Astrocyte (in vitro differentiated cells and primary cell): Measurements from ENCODE around the gene PPP1R14C. TPM values are rescaled to one million over a fixed set of nuclear protein-coding genes. Genes with fewer than 3 reads are reported as not detected.

ENCODE experiments used
- DNase-seq: peaks from one replicate; pipeline ENCODE4 v3.0.0-alpha.2; 2010; ENCODE audit warnings: low read depth
- FAIRE-seq: peaks from 2 replicates; lab custom pipeline; 2011; peaks lifted over from hg19 to GRCh38; lab: Jason Lieb, UNC
- H2AFZ ChIP-seq: 2 replicates; pipeline ENCODE4 v1.6.0; 2012; ENCODE audit warnings: low read depth, low read length, inconsistent platforms
- H3K27ac ChIP-seq: 2 replicates; pipeline ENCODE4 v1.5.1; 2011; ENCODE audit warnings: low read depth, low read length, inconsistent platforms
- H3K27me3 ChIP-seq: 2 replicates; pipeline ENCODE4 v1.6.0; 2011; ENCODE audit warnings: low read length, inconsistent platforms; ENCODE audit not compliant: insufficient read depth
- H3K36me3 ChIP-seq: 2 replicates; pipeline ENCODE4 v1.5.1; 2011; ENCODE audit warnings: low read length, inconsistent platforms; ENCODE audit not compliant: insufficient read depth
- H3K4me1 ChIP-seq: 2 replicates; pipeline ENCODE4 v1.5.1; 2011; ENCODE audit warnings: low read length, inconsistent platforms; ENCODE audit not compliant: insufficient read depth
- H3K4me2 ChIP-seq: 2 replicates; pipeline ENCODE4 v1.6.0; 2012; ENCODE audit warnings: low read length, inconsistent platforms
- H3K4me3 ChIP-seq: 2 replicates; pipeline ENCODE4 v1.5.1; 2011; ENCODE audit warnings: low read depth, mild to moderate bottlenecking, low read length, inconsistent platforms; ENCODE audit not compliant: insufficient read depth
- H3K79me2 ChIP-seq: 2 replicates; pipeline ENCODE4 v1.6.0; 2012; ENCODE audit warnings: mild to moderate bottlenecking, low read length, inconsistent platforms; ENCODE audit not compliant: insufficient read depth
- H3K9ac ChIP-seq: 2 replicates; pipeline ENCODE4 v1.6.0; 2012; ENCODE audit warnings: mild to moderate bottlenecking, low read length, inconsistent platforms
- H3K9me3 ChIP-seq: 2 replicates; pipeline ENCODE4 v1.5.1; 2012; ENCODE audit warnings: low read depth, mild to moderate bottlenecking, low read length, inconsistent platforms; ENCODE audit not compliant: insufficient read depth
- H4K20me1 ChIP-seq: 2 replicates; pipeline ENCODE4 v1.6.0; 2012; ENCODE audit warnings: low read length, inconsistent platforms; ENCODE audit not compliant: insufficient read depth
- H3K27ac Mint-ChIP-seq: one replicate; pipeline ENCODE4 v1.8.0; 2021; ENCODE audit warnings: mild to moderate bottlenecking, mixed read lengths; ENCODE audit not compliant: unreplicated experiment
- H3K27me3 Mint-ChIP-seq: one replicate; pipeline ENCODE4 v1.8.0; 2021; ENCODE audit warnings: low read depth, mixed read lengths; ENCODE audit not compliant: unreplicated experiment
- H3K36me3 Mint-ChIP-seq: one replicate; pipeline ENCODE4 v1.8.0; 2021; ENCODE audit warnings: low read depth, mixed read lengths; ENCODE audit not compliant: unreplicated experiment
- H3K4me1 Mint-ChIP-seq: one replicate; pipeline ENCODE4 v1.8.0; 2021; ENCODE audit warnings: low read depth, mixed read lengths; ENCODE audit not compliant: unreplicated experiment
- H3K4me3 Mint-ChIP-seq: one replicate; pipeline ENCODE4 v1.8.0; 2021; ENCODE audit warnings: mild to moderate bottlenecking, moderate library complexity, mixed read lengths; ENCODE audit not compliant: unreplicated experiment
- H3K9me3 Mint-ChIP-seq: one replicate; pipeline ENCODE4 v1.8.0; 2021; ENCODE audit warnings: mild to moderate bottlenecking, mixed read lengths; ENCODE audit not compliant: unreplicated experiment
- CTCF ChIP-seq: IDR thresholded peaks from 2 replicates; pipeline ENCODE4 v1.5.1; 2011; ENCODE audit warnings: low read depth, mild to moderate bottlenecking, inconsistent platforms, low read length, moderate library complexity; ENCODE audit not compliant: insufficient read depth
- EZH2 ChIP-seq: IDR thresholded peaks from 2 replicates; pipeline ENCODE4 v1.6.1; 2012; ENCODE audit warnings: mild to moderate bottlenecking, low read length, inconsistent platforms; ENCODE audit not compliant: insufficient read depth
- total RNA-seq: library from RNA; stranded (reverse); gene quantifications from 2 replicates; pipeline ENCODE4 v1.2.1, GENCODE V29; 2021

PPP1R14C gene
- total RNA-seq, 1 donor from 2014 or later: 3.9 TPM

DNA sequence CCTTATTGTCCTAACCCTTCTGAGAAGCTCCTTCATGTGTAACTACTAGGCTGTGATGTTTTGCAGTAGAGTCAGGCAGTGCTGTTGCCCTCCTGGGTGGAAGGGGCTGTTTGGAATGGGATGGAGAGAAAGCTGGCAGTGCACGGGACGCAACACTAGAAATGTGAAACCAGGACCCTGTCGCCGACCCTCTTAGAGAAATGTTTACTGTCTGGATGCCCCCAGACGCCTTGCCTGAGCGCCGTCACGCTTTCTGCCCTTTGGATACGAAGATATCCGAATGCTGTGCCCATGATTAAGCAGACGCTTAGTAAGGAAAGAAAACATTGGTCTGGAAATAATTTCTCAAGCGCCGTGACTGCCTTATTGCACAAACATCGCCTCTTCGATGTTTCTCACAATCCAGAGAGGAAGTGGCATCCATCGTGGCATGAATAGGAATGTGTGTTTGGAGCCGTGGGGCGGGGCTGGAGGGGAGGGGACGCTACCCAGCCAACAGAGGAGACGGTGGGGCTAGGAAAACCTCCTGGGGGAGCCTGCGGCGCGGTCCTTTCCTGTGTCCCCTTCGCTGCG lies 661 bp upstream of the PPP1R14C start:
- H3K27ac Mint-ChIP-seq: no peak overlapping the region
- no peaks in the 10 kb centered on the region for H3K9me3 Mint-ChIP-seq
- Histone ChIP-seq H3K79me2 (no peaks in the 10 kb centered on the region), H4K20me1 (no peaks in the 10 kb centered on the region), H3K27ac (no peak overlapping the region), H3K36me3 (no peaks in the 10 kb centered on the region), H3K9ac (no peak overlapping the region), H3K4me1 (peaks cover 9% of the 10 kb centered on the region), H2AFZ (peak overlapping the region; percentile 77), H3K27me3 (peaks cover 63% of the 10 kb centered on the region), H3K9me3 (no peaks in the 10 kb centered on the region), H3K4me2 (peak overlapping the region; percentile 82), H3K4me3 (peak overlapping the region; percentile 32)
- peak overlapping the region; percentile 80 for H3K4me3 Mint-ChIP-seq
- no peak for FAIRE-seq
- DNase-seq: peak; percentile 39
- TF ChIP-seq CTCF: no peak
- no peak for TF ChIP-seq EZH2
- peaks cover 46% of the 10 kb centered on the region for H3K27me3 Mint-ChIP-seq
- peaks cover 14% of the 10 kb centered on the region for H3K4me1 Mint-ChIP-seq
- no peaks in the 10 kb centered on the region for H3K36me3 Mint-ChIP-seq

GRCh38 chr6:150143516-150144293 lies 861 bp downstream of the PPP1R14C start:
- Histone ChIP-seq H3K9ac (no peak overlapping the region), H3K9me3 (no peaks in the 10 kb centered on the region), H3K4me1 (peaks cover 9% of the 10 kb centered on the region), H3K27ac (no peak overlapping the region), H3K4me3 (peak overlapping the region; percentile 32), H3K36me3 (no peaks in the 10 kb centered on the region), H3K4me2 (peak overlapping the region; percentile 82), H4K20me1 (no peaks in the 10 kb centered on the region), H3K27me3 (peaks cover 73% of the 10 kb centered on the region), H2AFZ (peak overlapping the region; percentile 77), H3K79me2 (no peaks in the 10 kb centered on the region)
- peaks cover 14% of the 10 kb centered on the region for H3K4me1 Mint-ChIP-seq
- no peaks in the 10 kb centered on the region for H3K36me3 Mint-ChIP-seq
- no peak overlapping the region for H3K27ac Mint-ChIP-seq
- FAIRE-seq (no peak), DNase-seq (no peak)
- H3K9me3 Mint-ChIP-seq: no peaks in the 10 kb centered on the region
- TF ChIP-seq EZH2: peak; percentile 15
- TF ChIP-seq CTCF: no peak
- peak overlapping the region; percentile 84 for H3K4me3 Mint-ChIP-seq
- H3K27me3 Mint-ChIP-seq: peaks cover 48% of the 10 kb centered on the region
